Smooth muscle cell (in vitro differentiated cells): ENCODE data around the gene LIPA. TPM values are rescaled to one million over a fixed set of nuclear protein-coding genes. Genes with fewer than 3 reads are reported as not detected.

Experiments
- DNase-seq: peaks from one replicate; lab custom pipeline; 2025; ENCODE audit not compliant: unreplicated experiment; lab: John Stamatoyannopoulos, UW
- H2AFZ ChIP-seq: fragments of 200-600 bp; sonication (generic); 2 replicates; pipeline ENCODE4 v1.6.0; 2016; ENCODE audit warnings: antibody characterized with exemption, low read depth, mild to moderate bottlenecking
- H3F3A ChIP-seq: fragments of 200-600 bp; sonication (generic); 2 replicates; pipeline ENCODE4 v1.6.0; 2017; ENCODE audit warnings: antibody characterized with exemption, low read depth
- H3K27ac ChIP-seq: fragments of 200-600 bp; sonication (generic); 2 replicates; pipeline ENCODE4 v1.5.1; 2016; ENCODE audit warnings: low read depth, mild to moderate bottlenecking
- H3K27me3 ChIP-seq: fragments of 200-600 bp; sonication (generic); 2 replicates; pipeline ENCODE4 v1.6.1; 2016; ENCODE audit warnings: low read depth, mild to moderate bottlenecking
- H3K36me3 ChIP-seq: fragments of 200-600 bp; sonication (generic); 2 replicates; pipeline ENCODE4 v1.5.1; 2016; ENCODE audit warnings: low read depth
- H3K4me1 ChIP-seq: fragments of 200-600 bp; sonication (generic); 2 replicates; pipeline ENCODE4 v1.5.1; 2016; ENCODE audit warnings: low read depth
- H3K4me2 ChIP-seq: fragments of 200-600 bp; sonication (generic); 2 replicates; pipeline ENCODE4 v1.6.0; 2016; ENCODE audit warnings: mild to moderate bottlenecking
- H3K4me3 ChIP-seq: fragments of 200-600 bp; sonication (generic); 2 replicates; pipeline ENCODE4 v1.5.1; 2016; ENCODE audit warnings: mild to moderate bottlenecking
- H3K79me2 ChIP-seq: fragments of 200-600 bp; sonication (generic); 2 replicates; pipeline ENCODE4 v1.6.0; 2016; ENCODE audit warnings: low read depth, mild to moderate bottlenecking
- H3K9ac ChIP-seq: fragments of 200-600 bp; sonication (generic); 2 replicates; pipeline ENCODE4 v1.6.0; 2016; ENCODE audit warnings: low read depth
- H3K9me3 ChIP-seq: fragments of 200-600 bp; sonication (generic); replicated peaks from 2 replicates; pipeline ENCODE4 v1.5.1; 2016; ENCODE audit warnings: low read depth
- H4K20me1 ChIP-seq: fragments of 200-600 bp; sonication (generic); 2 replicates; pipeline ENCODE4 v1.6.0; 2016; ENCODE audit warnings: low read depth
- CTCF ChIP-seq: fragments of 200-600 bp; sonication (generic); IDR thresholded peaks from 2 replicates; pipeline ENCODE4 v1.5.1; 2017; ENCODE audit warnings: borderline replicate concordance, mild to moderate bottlenecking, antibody characterized with exemption; ENCODE audit not compliant: insufficient read depth, poor library complexity, severe bottlenecking
- WGBS: methylation state at CpG from one replicate; pipeline ENCODE4 v1.1.7; 2016; ENCODE audit warnings: low lambda C conversion rate; 5-methylcytosine and 5-hydroxymethylcytosine counted together
- polyA plus RNA-seq: library from polyadenylated mRNA; unstranded; fragments of >200 nt; fragmentation: Nextera tagmentation; extraction: Ambion mirVana; gene quantifications from 2 replicates; pipeline ENCODE4 v1.2.1, GENCODE V29; 2016
- total RNA-seq: library from RNA; depleted of rRNA; stranded (reverse); fragments of >200 nt; gene quantifications from 2 replicates; pipeline ENCODE4 v1.2.3, GENCODE V29; 2014

Gene LIPA
- total and polyA plus RNA-seq, 2 experiments from 2014 or later: 27.1 to 34.4 TPM

GRCh38 chr10:89263091-89263490 is 11.5 kb upstream of the LIPA start:
- peak overlapping the region; percentile 15 for H2AFZ ChIP-seq
- no peak overlapping the region for H3K9ac ChIP-seq
- no peaks in the 10 kb centered on the region for H3K27me3 ChIP-seq
- H3K9me3 ChIP-seq: no peaks in the 10 kb centered on the region
- H3K4me3 ChIP-seq: no peak overlapping the region
- no peaks in the 10 kb centered on the region for H3K36me3 ChIP-seq
- no peak overlapping the region for H3K4me2 ChIP-seq
- TF ChIP-seq CTCF: no peak
- peaks cover 7% of the 10 kb centered on the region for H3F3A ChIP-seq
- H3K4me1 ChIP-seq: peaks cover 4% of the 10 kb centered on the region
- no peaks in the 10 kb centered on the region for H4K20me1 ChIP-seq
- 100% methylated on average over 1 of the region's 1 CpG for WGBS
- DNase-seq: no peak
- peak overlapping the region; percentile 19 for H3K27ac ChIP-seq
- H3K79me2 ChIP-seq: no peaks in the 10 kb centered on the region

DNA sequence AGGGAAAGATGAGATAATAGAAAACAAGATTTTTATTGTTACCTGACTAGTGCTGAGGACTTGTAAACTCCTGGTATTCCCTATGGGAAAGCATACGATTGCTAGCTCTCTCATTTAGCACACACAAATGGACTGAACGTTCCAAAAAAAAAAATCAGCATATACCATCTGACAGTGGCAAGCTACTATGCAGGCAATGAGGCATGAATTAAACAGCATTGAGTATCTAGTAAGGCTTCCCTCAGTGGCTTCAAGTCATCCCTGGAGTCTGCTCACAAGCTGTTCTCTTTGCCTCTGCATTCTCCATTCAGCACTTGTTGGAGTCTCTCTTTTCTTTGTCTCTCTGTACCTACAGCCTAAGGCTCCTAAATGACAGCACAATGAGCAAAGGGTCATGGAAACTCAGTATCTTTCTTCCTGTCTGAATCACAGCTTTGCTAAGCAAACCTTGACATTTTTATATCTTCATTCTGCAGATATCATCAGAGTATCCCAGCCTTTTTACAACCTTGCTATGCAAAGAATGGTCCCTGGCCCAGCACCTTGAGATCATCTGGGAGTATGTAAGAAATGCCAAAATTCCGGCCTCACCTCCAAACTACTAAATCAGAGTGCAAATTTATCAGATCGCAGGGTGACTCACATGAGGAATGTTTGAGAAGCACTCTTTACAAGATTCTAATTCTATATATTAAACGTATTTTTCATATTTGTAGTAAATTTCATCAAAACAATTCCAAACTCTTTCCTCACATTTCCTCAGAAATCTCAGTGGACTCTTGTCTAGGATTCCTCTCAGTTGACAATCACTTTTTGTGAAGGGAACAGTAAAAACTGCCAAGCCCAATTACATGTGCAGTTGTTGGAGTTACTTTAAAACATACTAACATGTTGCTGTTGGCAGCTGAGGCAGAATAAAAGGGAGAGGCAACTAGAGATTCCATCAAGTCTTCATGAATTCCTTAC is 10.8 kb upstream of the LIPA start:
- Histone ChIP-seq H3K36me3 (no peaks in the 10 kb centered on the region), H3K4me2 (no peak overlapping the region), H3K27ac (peak overlapping the region; percentile 19), H3K4me1 (peaks cover 4% of the 10 kb centered on the region), H3K27me3 (no peaks in the 10 kb centered on the region), H2AFZ (peak overlapping the region; percentile 15), H4K20me1 (no peaks in the 10 kb centered on the region), H3K9me3 (no peaks in the 10 kb centered on the region), H3K9ac (no peak overlapping the region), H3K4me3 (no peak overlapping the region), H3F3A (peaks cover 7% of the 10 kb centered on the region), H3K79me2 (no peaks in the 10 kb centered on the region)
- WGBS: 66% methylated on average over 5 of the region's 5 CpGs
- DNase-seq: no peak
- TF ChIP-seq CTCF: no peak

DNA sequence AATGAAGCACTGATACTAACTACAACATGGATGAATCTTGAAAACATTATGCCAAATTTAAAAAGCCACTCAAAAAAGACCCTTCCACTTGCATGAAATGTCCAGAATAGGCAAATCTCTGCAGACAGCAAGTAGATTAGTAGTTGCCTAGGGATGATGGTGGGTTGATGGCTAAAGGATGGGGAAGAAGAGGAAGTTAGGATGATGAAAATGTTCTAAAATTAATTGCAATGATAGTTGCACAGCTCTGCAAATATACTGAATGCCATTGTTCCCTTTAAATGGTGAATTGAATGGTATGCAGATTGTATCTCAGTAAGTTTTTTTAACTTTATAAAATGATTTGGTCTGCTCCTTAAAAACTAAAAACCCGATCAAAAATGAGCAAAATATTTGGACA is 7.3 kb upstream of the LIPA start:
- Histone ChIP-seq H3K4me3 (no peak overlapping the region), H3K4me2 (no peak overlapping the region), H4K20me1 (no peaks in the 10 kb centered on the region), H3K9me3 (no peaks in the 10 kb centered on the region), H3K27ac (no peak overlapping the region), H3K4me1 (peaks cover 4% of the 10 kb centered on the region), H3K36me3 (no peaks in the 10 kb centered on the region), H3K79me2 (no peaks in the 10 kb centered on the region), H3F3A (peaks cover 7% of the 10 kb centered on the region), H2AFZ (no peak overlapping the region), H3K9ac (no peak overlapping the region), H3K27me3 (no peaks in the 10 kb centered on the region)
- DNase-seq: no peak
- TF ChIP-seq CTCF: no peak
- 94% methylated on average over 1 of the region's 1 CpG for WGBS

GRCh38 chr10:89257581-89257980 is 6.0 kb upstream of the LIPA start:
- H3K79me2 ChIP-seq: no peaks in the 10 kb centered on the region
- no peak overlapping the region for H3K4me3 ChIP-seq
- no peaks in the 10 kb centered on the region for H4K20me1 ChIP-seq
- no peaks in the 10 kb centered on the region for H3K9me3 ChIP-seq
- no peaks in the 10 kb centered on the region for H3K36me3 ChIP-seq
- H2AFZ ChIP-seq: peak overlapping the region; percentile 16
- no peak overlapping the region for H3K4me2 ChIP-seq
- H3F3A ChIP-seq: peaks cover 3% of the 10 kb centered on the region
- H3K9ac ChIP-seq: no peak overlapping the region
- no peak for DNase-seq
- H3K4me1 ChIP-seq: peaks cover 4% of the 10 kb centered on the region
- 66% methylated on average over 2 of the region's 2 CpGs for WGBS
- no peak for TF ChIP-seq CTCF
- no peak overlapping the region for H3K27ac ChIP-seq
- H3K27me3 ChIP-seq: no peaks in the 10 kb centered on the region
